ENCODE results near the gene LMF1. TPM values are rescaled to one million over a fixed set of nuclear protein-coding genes. Genes with fewer than 3 reads are reported as not detected.

The LMF1 gene
- total and polyA plus RNA-seq, 7 experiments from 2014 or later: 10.6 to 63.1 (median 41.3) TPM

DNA sequence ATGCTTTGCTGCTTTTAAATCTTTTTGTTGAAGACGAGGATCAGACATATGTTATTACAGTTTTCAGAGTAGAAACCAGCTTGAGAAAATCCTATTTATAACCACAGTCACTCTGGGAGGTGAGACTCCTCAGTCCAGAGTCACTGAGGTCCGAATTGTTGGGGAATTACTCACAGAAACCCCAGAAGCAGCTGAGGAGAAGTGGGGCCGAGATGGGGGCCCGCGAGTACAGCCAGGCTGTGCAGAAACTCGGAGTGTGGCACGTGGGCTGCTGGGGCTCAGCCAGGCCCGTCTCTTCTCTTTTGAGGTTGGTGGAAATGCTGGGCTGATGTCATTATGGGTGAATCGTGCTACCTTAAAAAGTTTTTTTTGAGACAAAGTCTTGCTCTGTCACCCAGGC, 155.8 kb downstream of the LMF1 start:
- no peak overlapping the region for H3K27ac ChIP-seq (ENCODE audit: low read depth, low read length)
- intact Hi-C loops (cut with micrococcal nuclease): no loop called here
- DNase-seq: no peak

DNA sequence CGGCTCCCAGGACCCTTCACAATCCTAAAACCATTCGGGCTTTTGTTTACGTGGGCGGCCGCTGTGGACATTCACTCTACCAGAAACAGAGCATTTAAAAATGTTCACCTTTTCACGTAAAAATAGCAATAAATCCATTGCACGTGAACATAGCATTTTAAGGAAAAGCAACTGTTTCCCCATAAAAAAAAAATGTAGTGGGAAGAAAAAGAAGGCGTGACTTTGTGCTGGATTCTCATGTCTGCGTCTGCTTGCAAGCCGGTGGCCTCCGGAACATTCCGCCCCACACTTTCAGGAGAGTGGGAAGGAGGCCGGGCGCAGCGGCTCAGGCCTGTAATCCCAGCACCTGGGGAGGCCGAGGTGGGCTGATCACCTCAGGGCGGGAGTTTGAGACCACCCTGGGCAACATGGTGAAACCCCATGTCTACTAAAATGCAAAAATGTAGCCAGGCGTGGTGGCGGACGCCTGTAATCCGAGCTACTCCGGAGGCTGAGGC, 156.8 kb downstream of the LMF1 start:
- ChIA-PET CTCF (interaction anchor here (1.9 kb wide), 1 partner anchor 242 kb away, joined by 9 read pairs; no protein-coding TSS in a partner anchor), POLR2A (no interaction called here)
- Histone ChIP-seq H3K27me3 (ENCODE audit: control insufficient read depth in 2 of 2, insufficient read depth in 2 of 2, low read length in 2 of 2) (no peaks in the 10 kb centered on the region), H3K27ac (ENCODE audit: low read depth, low read length) (no peak overlapping the region), H3K9me3 (ENCODE audit: control insufficient read depth in 2 of 3, low read length in 3 of 3) (no peaks in the 10 kb centered on the region), H3K4me1 (ENCODE audit: control insufficient read depth in 2 of 2, insufficient read depth in 2 of 2, low read length in 2 of 2) (no peaks in the 10 kb centered on the region), H3K4me3 (ENCODE audit: low read length) (no peak overlapping the region), H3K36me3 (ENCODE audit: control insufficient read depth in 2 of 3, insufficient read depth in 3 of 3, low read length in 3 of 3) (no peaks in the 10 kb centered on the region)
- no peak overlapping the region for H3K27ac Mint-ChIP-seq
- no peaks in the 10 kb centered on the region for H3K36me3 Mint-ChIP-seq
- peak overlapping the region in 1 of 10 donors; percentile 40 for H3K4me3 Mint-ChIP-seq
- peaks cover 0 to 8% (median 4%) of the 10 kb centered on the region in 7 donors for H3K4me1 Mint-ChIP-seq
- ATAC-seq: no peak
- H3K27me3 Mint-ChIP-seq: peaks cover 11 to 30% (median 16%) of the 10 kb centered on the region in 5 donors
- peaks cover 0 to 3% (median 0%) of the 10 kb centered on the region in 11 donors for H3K9me3 Mint-ChIP-seq
- no peak for DNase-seq
- intact Hi-C loops (cut with micrococcal nuclease): no loop called here

More for the DNA sequence above, 155.8 kb downstream of the LMF1 start:
- Histone ChIP-seq H3K36me3 (ENCODE audit: control insufficient read depth in 2 of 3, insufficient read depth in 3 of 3, low read length in 3 of 3) (no peaks in the 10 kb centered on the region), H3K27me3 (ENCODE audit: control insufficient read depth in 2 of 2, insufficient read depth in 2 of 2, low read length in 2 of 2) (no peaks in the 10 kb centered on the region), H3K9me3 (ENCODE audit: control insufficient read depth in 2 of 3, low read length in 3 of 3) (no peaks in the 10 kb centered on the region), H3K4me3 (ENCODE audit: low read length) (no peak overlapping the region), H3K4me1 (ENCODE audit: control insufficient read depth in 2 of 2, insufficient read depth in 2 of 2, low read length in 2 of 2) (peaks cover 0 to 7% of the 10 kb centered on the region in 2 donors)
- Mint-ChIP-seq H3K4me1 (peaks cover 3 to 15% (median 11%) of the 10 kb centered on the region in 7 donors), H3K27me3 (peaks cover 11 to 31% (median 16%) of the 10 kb centered on the region in 5 donors), H3K36me3 (no peaks in the 10 kb centered on the region), H3K27ac (no peak overlapping the region), H3K9me3 (peaks cover 0 to 3% (median 0%) of the 10 kb centered on the region in 11 donors), H3K4me3 (no peak overlapping the region)
- ChIA-PET POLR2A (no interaction called here), CTCF (interaction anchor here (1.9 kb wide), 1 partner anchor 241 kb away, joined by 9 read pairs; no protein-coding TSS in a partner anchor)
- no peak for ATAC-seq

DNA sequence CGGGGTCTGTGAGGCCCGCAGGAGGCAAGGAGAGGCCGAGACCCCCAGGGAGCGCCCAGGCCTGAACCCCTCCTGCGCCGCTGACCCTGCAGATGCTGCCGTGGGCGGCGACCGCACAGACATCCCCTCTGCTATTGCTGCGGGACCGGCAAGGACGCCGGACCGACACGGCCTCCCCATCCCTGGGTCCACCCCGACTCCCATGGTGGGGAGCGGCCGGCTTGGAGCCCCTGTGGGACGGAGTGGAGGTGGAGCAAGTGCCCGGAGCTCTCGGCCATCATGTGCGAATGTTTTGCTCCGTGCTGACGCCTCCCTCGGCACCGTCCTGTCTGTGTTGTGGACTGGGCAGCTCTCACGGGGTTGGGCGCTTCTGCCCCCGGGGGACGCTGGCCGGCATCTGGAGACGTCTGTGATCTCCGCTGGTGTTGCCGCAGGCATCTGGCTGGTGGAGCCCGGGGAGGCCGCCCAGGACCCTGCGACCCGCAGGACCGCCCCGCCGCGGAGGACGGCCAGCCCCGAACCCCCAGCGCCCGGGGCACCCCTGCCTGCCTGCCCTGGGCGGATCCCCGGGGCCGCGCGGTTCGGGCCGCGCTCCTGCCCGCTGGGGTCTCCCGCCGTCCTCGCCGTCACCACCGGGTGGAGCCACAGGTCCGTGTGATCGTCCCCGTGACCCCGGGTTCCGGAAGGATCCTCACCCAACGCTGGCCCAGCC, 157.4 kb downstream of the LMF1 start:
- no peaks in the 10 kb centered on the region for H3K36me3 Mint-ChIP-seq
- intact Hi-C loops (cut with micrococcal nuclease): no loop called here
- no peak overlapping the region for H3K27ac ChIP-seq (ENCODE audit: low read depth, low read length)
- no peaks in the 10 kb centered on the region for H3K36me3 ChIP-seq (ENCODE audit: control insufficient read depth in 2 of 3, insufficient read depth in 3 of 3, low read length in 3 of 3)
- ChIA-PET POLR2A (no interaction called here), CTCF (interaction anchor here (1.9 kb wide), 1 partner anchor 242 kb away, joined by 9 read pairs; no protein-coding TSS in a partner anchor)
- H3K27ac Mint-ChIP-seq: peak overlapping the region in 1 of 9 donors; percentile 40
- ATAC-seq (peak; percentile 77), DNase-seq (peak in 7 of 9 donors; percentile 28 to 65 (median 44))
- peaks cover 0 to 3% (median 0%) of the 10 kb centered on the region in 11 donors for H3K9me3 Mint-ChIP-seq
- peaks cover 0 to 13% (median 7%) of the 10 kb centered on the region in 7 donors for H3K4me1 Mint-ChIP-seq
- H3K4me3 ChIP-seq (ENCODE audit: low read length): no peak overlapping the region
- H3K9me3 ChIP-seq (ENCODE audit: control insufficient read depth in 2 of 3, low read length in 3 of 3): no peaks in the 10 kb centered on the region
- H3K27me3 ChIP-seq (ENCODE audit: control insufficient read depth in 2 of 2, insufficient read depth in 2 of 2, low read length in 2 of 2): no peaks in the 10 kb centered on the region
- H3K27me3 Mint-ChIP-seq: peaks cover 11 to 30% (median 16%) of the 10 kb centered on the region in 5 donors
- H3K4me3 Mint-ChIP-seq: peak overlapping the region in 3 of 10 donors; percentile 21 to 40 (median 32)
- H3K4me1 ChIP-seq (ENCODE audit: control insufficient read depth in 2 of 2, insufficient read depth in 2 of 2, low read length in 2 of 2): peaks cover 0 to 4% of the 10 kb centered on the region in 2 donors

DNA sequence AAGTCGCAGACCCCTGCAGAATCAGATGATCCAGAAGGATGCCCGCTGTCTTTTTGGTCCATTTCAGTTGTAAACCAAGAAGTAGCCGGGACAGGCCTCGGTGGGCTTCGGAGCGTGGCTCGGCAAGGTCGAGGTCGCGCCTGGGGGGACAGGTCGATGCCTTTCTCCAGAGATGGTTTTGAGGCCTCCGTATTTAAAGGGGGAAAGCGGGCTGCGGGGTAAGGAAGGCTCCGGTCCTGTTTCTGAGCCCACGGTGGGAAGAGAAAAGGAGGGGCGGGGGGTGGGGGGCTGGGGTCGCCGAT, 162.7 kb downstream of the LMF1 start:
- ChIA-PET CTCF (interaction anchor here (0.6 kb wide), 1 partner anchor 295 kb away, joined by 4 read pairs; no protein-coding TSS in a partner anchor), POLR2A (interaction anchor here (0.6 kb wide), 1 partner anchor 772 kb away, joined by 3 read pairs; no protein-coding TSS in a partner anchor)
- H3K36me3 ChIP-seq (ENCODE audit: control insufficient read depth in 2 of 3, insufficient read depth in 3 of 3, low read length in 3 of 3): no peaks in the 10 kb centered on the region
- peaks cover 4 to 19% (median 9%) of the 10 kb centered on the region in 5 donors for H3K27me3 Mint-ChIP-seq
- ATAC-seq: no peak
- H3K4me1 Mint-ChIP-seq: peaks cover 0 to 19% (median 14%) of the 10 kb centered on the region in 7 donors
- peak overlapping the region; percentile 92 to 100 (median 95) for H3K4me3 Mint-ChIP-seq
- H3K36me3 Mint-ChIP-seq: peaks cover 0 to 4% (median 0%) of the 10 kb centered on the region in 5 donors
- DNase-seq: no peak
- intact Hi-C loops (cut with micrococcal nuclease): no loop called here
- H3K9me3 ChIP-seq (ENCODE audit: control insufficient read depth in 2 of 3, low read length in 3 of 3): no peaks in the 10 kb centered on the region
- H3K27ac Mint-ChIP-seq: peak overlapping the region; percentile 92 to 98 (median 97)
- no peaks in the 10 kb centered on the region for H3K27me3 ChIP-seq (ENCODE audit: control insufficient read depth in 2 of 2, insufficient read depth in 2 of 2, low read length in 2 of 2)
- H3K27ac ChIP-seq (ENCODE audit: low read depth, low read length): peak overlapping the region; percentile 88
- H3K4me3 ChIP-seq (ENCODE audit: low read length): peak overlapping the region; percentile 92
- H3K4me1 ChIP-seq (ENCODE audit: control insufficient read depth in 2 of 2, insufficient read depth in 2 of 2, low read length in 2 of 2): peaks cover 0 to 9% of the 10 kb centered on the region in 2 donors
- peaks cover 0 to 3% (median 0%) of the 10 kb centered on the region in 11 donors for H3K9me3 Mint-ChIP-seq

DNA sequence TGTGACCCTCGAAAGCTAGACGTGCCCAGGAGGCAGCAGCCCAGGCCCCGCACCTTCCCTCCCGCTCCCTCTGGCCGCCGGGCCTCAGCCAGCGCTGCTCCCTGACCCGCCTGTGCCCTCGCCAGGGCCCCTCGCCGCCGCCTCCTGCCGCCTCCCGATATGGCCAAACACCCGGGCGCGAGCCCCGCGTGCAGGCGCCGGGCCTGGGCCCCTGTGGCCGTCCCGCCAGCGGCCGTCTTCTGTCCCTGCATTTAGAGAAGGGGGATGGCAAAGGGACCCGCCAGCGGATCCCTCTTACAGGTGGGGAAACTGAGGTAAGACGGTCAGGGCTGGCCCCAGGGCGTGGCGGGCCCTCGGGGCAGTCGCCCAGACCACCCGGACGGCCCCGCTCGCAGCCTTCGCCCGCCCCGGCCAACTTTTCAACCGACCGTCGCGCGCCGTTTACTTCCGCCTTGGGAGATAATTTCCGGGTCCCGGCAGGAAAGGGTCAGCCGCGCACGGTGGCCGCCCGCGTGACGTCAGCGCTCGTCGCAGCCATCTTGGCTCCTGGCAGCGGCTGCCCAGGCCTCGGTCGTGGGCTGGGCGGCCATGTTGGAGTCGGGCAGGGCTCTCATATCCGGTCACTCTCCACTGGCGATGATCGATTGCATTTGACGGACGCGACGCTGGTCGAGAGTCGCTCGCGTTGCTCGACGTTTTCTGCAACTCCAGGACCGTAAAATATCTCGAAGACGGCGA, 163.3 kb downstream of the LMF1 start:
- intact Hi-C loops (cut with micrococcal nuclease): loop anchor here (1.0 to 2.0 kb wide), 3 partner anchors 19 to 171 kb away; partner anchors contain the start of genes CHTF18 (in 2 of the 2), LMF1 (in 2 of the 2), RPUSD1 (in 2 of the 2) and METTL26 (in 1 of the 2)
- Histone ChIP-seq H3K4me3 (ENCODE audit: low read length) (peak overlapping the region; percentile 92), H3K36me3 (ENCODE audit: control insufficient read depth in 2 of 3, insufficient read depth in 3 of 3, low read length in 3 of 3) (no peaks in the 10 kb centered on the region), H3K4me1 (ENCODE audit: control insufficient read depth in 2 of 2, insufficient read depth in 2 of 2, low read length in 2 of 2) (peaks cover 0 to 9% of the 10 kb centered on the region in 2 donors), H3K9me3 (ENCODE audit: control insufficient read depth in 2 of 3, low read length in 3 of 3) (no peaks in the 10 kb centered on the region), H3K27ac (ENCODE audit: low read depth, low read length) (peak overlapping the region; percentile 88), H3K27me3 (ENCODE audit: control insufficient read depth in 2 of 2, insufficient read depth in 2 of 2, low read length in 2 of 2) (no peaks in the 10 kb centered on the region)
- peaks cover 0 to 4% (median 0%) of the 10 kb centered on the region in 5 donors for H3K36me3 Mint-ChIP-seq
- peak overlapping the region; percentile 92 to 98 (median 97) for H3K27ac Mint-ChIP-seq
- H3K4me1 Mint-ChIP-seq: peaks cover 0 to 16% (median 12%) of the 10 kb centered on the region in 7 donors
- CTCF ChIA-PET: interaction anchor here (0.7 kb wide), 1 partner anchor 1239 kb away, joined by 3 read pairs; no protein-coding TSS in a partner anchor
- H3K4me3 Mint-ChIP-seq: peak overlapping the region; percentile 92 to 100 (median 95)
- H3K9me3 Mint-ChIP-seq: peaks cover 0 to 3% (median 0%) of the 10 kb centered on the region in 11 donors
- peaks cover 0 to 15% (median 5%) of the 10 kb centered on the region in 5 donors for H3K27me3 Mint-ChIP-seq
- POLR2A ChIA-PET: interaction anchor here (0.5 to 1.1 kb wide), 3 partner anchors 19 to 772 kb away, joined by 3 to 4 read pairs (median 3); partner anchors contain the start of gene CHTF18
- ATAC-seq: peak; percentile 95
- DNase-seq: peak; percentile 53 to 89 (median 68)

DNA sequence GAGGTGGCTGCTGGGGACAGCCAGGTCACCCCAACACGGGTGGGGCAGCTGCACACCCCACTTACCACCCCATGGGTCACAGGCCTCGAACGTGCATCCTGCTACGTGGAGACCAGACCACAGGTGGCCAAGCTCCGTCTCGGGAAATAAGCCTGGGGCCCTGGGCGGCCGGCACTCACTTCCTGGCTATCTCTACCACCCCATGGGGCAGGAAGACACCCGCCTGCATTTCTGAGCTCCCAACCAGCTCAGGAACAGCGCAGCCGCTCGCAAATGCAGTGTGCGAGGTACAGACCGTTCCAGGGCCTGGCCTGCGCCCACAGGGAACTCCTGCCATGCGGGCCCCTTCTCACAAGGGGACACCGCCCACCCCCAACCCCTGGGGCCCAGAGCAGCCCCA, 165.3 kb downstream of the LMF1 start:
- H3K27ac ChIP-seq (ENCODE audit: low read depth, low read length): no peak overlapping the region
- H3K27me3 ChIP-seq (ENCODE audit: control insufficient read depth in 2 of 2, insufficient read depth in 2 of 2, low read length in 2 of 2): no peaks in the 10 kb centered on the region
- Mint-ChIP-seq H3K36me3 (peaks cover 0 to 4% (median 0%) of the 10 kb centered on the region in 5 donors), H3K4me3 (peak overlapping the region in 1 of 10 donors; percentile 41), H3K27me3 (peaks cover 0 to 6% (median 0%) of the 10 kb centered on the region in 5 donors), H3K9me3 (no peaks in the 10 kb centered on the region), H3K4me1 (peaks cover 0 to 16% (median 12%) of the 10 kb centered on the region in 7 donors), H3K27ac (no peak overlapping the region)
- CTCF ChIA-PET: no interaction called here
- peaks cover 0 to 9% of the 10 kb centered on the region in 2 donors for H3K4me1 ChIP-seq (ENCODE audit: control insufficient read depth in 2 of 2, insufficient read depth in 2 of 2, low read length in 2 of 2)
- POLR2A ChIA-PET: no interaction called here
- intact Hi-C loops (cut with micrococcal nuclease): no loop called here
- no peak overlapping the region for H3K4me3 ChIP-seq (ENCODE audit: low read length)
- H3K36me3 ChIP-seq (ENCODE audit: control insufficient read depth in 2 of 3, insufficient read depth in 3 of 3, low read length in 3 of 3): no peaks in the 10 kb centered on the region
- ATAC-seq (no peak), DNase-seq (no peak)
- H3K9me3 ChIP-seq (ENCODE audit: control insufficient read depth in 2 of 3, low read length in 3 of 3): no peaks in the 10 kb centered on the region

All from naive thymus-derived CD4-positive, alpha-beta T cell (primary cell).